Measurements from ENCODE around the gene RFWD3.
"Not testable (repeated sequence)": the region's sequence is repeated elsewhere in the genome, so short reads cannot be mapped to it uniquely, and the experiment has no call there.

Gene RFWD3

GRCh38 chr16:74691093-74691855, 24.6 kb upstream of the RFWD3 start:
- no peak for DNase-seq
- no peak overlapping the region for H3K4me3 Mint-ChIP-seq

GRCh38 chr16:74682556-74682955, 15.9 kb upstream of the RFWD3 start:
- ATAC-seq (replicated peaks) (no peak), DNase-seq (no peak)
- Mint-ChIP-seq H3K27me3 (no peaks in the 10 kb centered on the region), H3K4me3 (no peak overlapping the region), H3K27ac (peak overlapping the region; percentile 42), H3K4me1 (peaks cover 10 to 18% of the 10 kb centered on the region in 2 donors), H3K36me3 (peaks cover 8 to 19% of the 10 kb centered on the region in 2 donors), H3K9me3 (no peaks in the 10 kb centered on the region)

More at GRCh38 chr16:74691093-74691855, 24.6 kb upstream of the RFWD3 start:
- Mint-ChIP-seq H3K27ac (peak overlapping the region; percentile 48), H3K4me1 (peaks cover 4 to 6% of the 10 kb centered on the region in 2 donors), H3K27me3 (no peaks in the 10 kb centered on the region), H3K9me3 (no peaks in the 10 kb centered on the region), H3K36me3 (peaks cover 23 to 33% of the 10 kb centered on the region in 2 donors)
- no peak for ATAC-seq (replicated peaks)

GRCh38 chr16:74680681-74681080, 14.0 kb upstream of the RFWD3 start:
- DNase-seq (no peak), ATAC-seq (replicated peaks) (no peak)
- Mint-ChIP-seq H3K4me3 (no peak overlapping the region), H3K9me3 (no peaks in the 10 kb centered on the region), H3K4me1 (peaks cover 10 to 18% of the 10 kb centered on the region in 2 donors), H3K36me3 (peaks cover 8 to 17% of the 10 kb centered on the region in 2 donors), H3K27me3 (no peaks in the 10 kb centered on the region), H3K27ac (no peak overlapping the region)

- Mint-ChIP-seq H3K4me3 (no peak overlapping the region), H3K36me3 (peaks cover 8 to 14% of the 10 kb centered on the region in 2 donors), H3K4me1 (peaks cover 10 to 18% of the 10 kb centered on the region in 2 donors), H3K27me3 (no peaks in the 10 kb centered on the region), H3K27ac (no peak overlapping the region), H3K9me3 (no peaks in the 10 kb centered on the region)
- no peak for DNase-seq
- no peak for ATAC-seq (replicated peaks)
Measured at GRCh38 chr16:74679983-74680382, 13.3 kb upstream of the RFWD3 start.

GRCh38 chr16:74677868-74678267, 11.2 kb upstream of the RFWD3 start:
- ATAC-seq (replicated peaks): no peak
- no peak overlapping the region for H3K4me3 Mint-ChIP-seq
- DNase-seq: no peak
- H3K9me3 Mint-ChIP-seq: no peaks in the 10 kb centered on the region
- peaks cover 8 to 18% of the 10 kb centered on the region in 2 donors for H3K36me3 Mint-ChIP-seq
- peak overlapping the region; percentile 59 for H3K27ac Mint-ChIP-seq
- H3K27me3 Mint-ChIP-seq: no peaks in the 10 kb centered on the region
- H3K4me1 Mint-ChIP-seq: peaks cover 3% of the 10 kb centered on the region in 2 donors

- Mint-ChIP-seq H3K4me1 (no peaks in the 10 kb centered on the region), H3K9me3 (no peaks in the 10 kb centered on the region), H3K4me3 (no peak overlapping the region), H3K27me3 (no peaks in the 10 kb centered on the region), H3K36me3 (peaks cover 2 to 11% of the 10 kb centered on the region in 2 donors), H3K27ac (no peak overlapping the region)
- no peak for DNase-seq
- ATAC-seq (replicated peaks): no peak
Measured at GRCh38 chr16:74673876-74674275, 7.2 kb upstream of the RFWD3 start.

- H3K9me3 Mint-ChIP-seq; ATAC-seq (replicated peaks); H3K27ac Mint-ChIP-seq; H3K4me3 Mint-ChIP-seq; H3K27me3 Mint-ChIP-seq; DNase-seq: not testable (repeated sequence)
- peaks cover 11 to 18% of the 10 kb centered on the region in 2 donors for H3K4me1 Mint-ChIP-seq
- peaks cover 9 to 20% of the 10 kb centered on the region in 2 donors for H3K36me3 Mint-ChIP-seq
Measured at GRCh38 chr16:74668877-74669276, 2.2 kb upstream of the RFWD3 start.

DNA sequence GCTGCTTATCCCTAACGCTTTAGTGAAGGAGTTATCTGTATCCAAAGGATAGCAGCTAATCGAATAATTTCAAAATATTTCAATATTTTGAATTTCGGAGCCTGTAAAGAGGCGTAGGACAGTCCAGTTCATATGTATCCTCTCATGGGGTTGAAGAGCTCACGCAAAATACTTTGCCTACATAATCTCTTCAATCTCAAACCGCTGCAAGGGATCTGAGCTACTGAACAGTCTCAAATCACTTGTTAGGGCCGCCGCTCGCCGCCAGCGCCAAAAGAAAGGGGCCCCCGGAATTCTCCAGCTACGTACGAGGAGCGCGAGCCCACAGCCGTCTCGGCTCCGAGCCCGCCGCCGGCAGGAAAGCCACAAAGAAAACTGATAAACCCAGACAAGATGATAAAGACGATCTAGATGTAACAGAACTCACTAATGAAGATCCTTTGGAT, 601 bp upstream of the RFWD3 start:
- ATAC-seq (replicated peaks) (peak in 1 of 2 donors; percentile 5), DNase-seq (no peak)
- Mint-ChIP-seq H3K4me1 (peaks cover 19 to 31% of the 10 kb centered on the region in 2 donors), H3K27me3 (no peaks in the 10 kb centered on the region), H3K27ac (peak overlapping the region; percentile 98), H3K9me3 (no peaks in the 10 kb centered on the region), H3K36me3 (peaks cover 18 to 30% of the 10 kb centered on the region in 2 donors), H3K4me3 (peak overlapping the region; percentile 86 to 92)

GRCh38 chr16:74666010-74666421, 661 bp downstream of the RFWD3 start:
- Mint-ChIP-seq H3K36me3 (peaks cover 22 to 34% of the 10 kb centered on the region in 2 donors), H3K9me3 (no peaks in the 10 kb centered on the region), H3K4me3 (peak overlapping the region; percentile 86 to 92), H3K27ac (peak overlapping the region; percentile 98), H3K27me3 (no peaks in the 10 kb centered on the region), H3K4me1 (peaks cover 21 to 37% of the 10 kb centered on the region in 2 donors)
- DNase-seq (no peak), ATAC-seq (replicated peaks) (no peak)

- ATAC-seq (replicated peaks) (no peak), DNase-seq (no peak)
- Mint-ChIP-seq H3K36me3 (peaks cover 51 to 66% of the 10 kb centered on the region in 2 donors), H3K27ac (no peak overlapping the region), H3K27me3 (no peaks in the 10 kb centered on the region), H3K4me3 (no peak overlapping the region), H3K9me3 (no peaks in the 10 kb centered on the region), H3K4me1 (peaks cover 35 to 66% of the 10 kb centered on the region in 2 donors)
Measured at GRCh38 chr16:74661064-74661463, 5.6 kb downstream of the RFWD3 start.

GRCh38 chr16:74660383-74660782, 6.3 kb downstream of the RFWD3 start:
- Mint-ChIP-seq H3K4me3 (no peak overlapping the region), H3K27me3 (no peaks in the 10 kb centered on the region), H3K4me1 (peaks cover 38 to 67% of the 10 kb centered on the region in 2 donors), H3K9me3 (no peaks in the 10 kb centered on the region), H3K27ac (no peak overlapping the region), H3K36me3 (peaks cover 54 to 70% of the 10 kb centered on the region in 2 donors)
- ATAC-seq (replicated peaks): no peak
- no peak for DNase-seq

GRCh38 chr16:74659041-74659440, 7.6 kb downstream of the RFWD3 start:
- Mint-ChIP-seq H3K36me3 (peaks cover 50 to 63% of the 10 kb centered on the region in 2 donors), H3K27ac (no peak overlapping the region), H3K9me3 (no peaks in the 10 kb centered on the region), H3K4me3 (no peak overlapping the region), H3K4me1 (peaks cover 37 to 74% of the 10 kb centered on the region in 2 donors), H3K27me3 (no peaks in the 10 kb centered on the region)
- DNase-seq (no peak), ATAC-seq (replicated peaks) (no peak)

- Mint-ChIP-seq H3K4me3 (peak overlapping the region in 1 of 2 donors; percentile 16), H3K4me1 (peaks cover 38 to 73% of the 10 kb centered on the region in 2 donors), H3K36me3 (peaks cover 51 to 60% of the 10 kb centered on the region in 2 donors), H3K27me3 (no peaks in the 10 kb centered on the region), H3K27ac (no peak overlapping the region), H3K9me3 (no peaks in the 10 kb centered on the region)
- ATAC-seq (replicated peaks) (no peak), DNase-seq (no peak)
Measured at GRCh38 chr16:74657870-74658642, 8.6 kb downstream of the RFWD3 start.

DNA sequence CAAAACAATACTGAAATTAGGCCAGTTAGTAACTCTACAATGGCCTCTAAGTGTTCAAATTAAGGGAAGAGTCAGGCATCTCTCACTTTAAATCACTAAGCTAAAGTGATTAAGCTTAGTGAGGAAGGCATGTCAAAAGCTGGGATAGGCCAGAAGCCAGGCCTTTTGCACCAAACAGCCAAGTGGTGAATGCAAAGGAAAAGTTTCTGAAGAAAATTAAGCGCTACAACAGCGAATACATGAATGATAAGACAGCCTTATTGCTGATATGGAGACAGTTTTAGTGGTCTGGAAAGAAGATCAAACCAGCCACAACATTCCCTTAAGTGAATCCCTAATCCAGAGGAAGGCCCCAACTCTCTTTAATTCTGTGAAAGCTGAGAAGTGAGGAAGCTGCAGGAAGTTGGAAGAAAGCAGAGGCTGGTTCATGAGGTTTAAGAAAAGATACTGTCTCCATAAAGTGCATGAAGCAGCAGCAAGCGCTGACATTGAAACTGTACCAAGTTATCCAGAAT, 12.1 kb downstream of the RFWD3 start:
- Mint-ChIP-seq H3K9me3 (no peaks in the 10 kb centered on the region), H3K36me3 (peaks cover 39 to 51% of the 10 kb centered on the region in 2 donors), H3K27ac (no peak overlapping the region), H3K4me3 (no peak overlapping the region), H3K4me1 (peaks cover 32 to 61% of the 10 kb centered on the region in 2 donors), H3K27me3 (no peaks in the 10 kb centered on the region)
- ATAC-seq (replicated peaks) (no peak), DNase-seq (no peak)
